ENCODE measurements around the gene APOC3.

GRCh38 chr11:116833816-116834534 lies 4.3 kb downstream of the APOC3 start:
- TF ChIP-seq CTCF (IDR thresholded peaks at IDR 0.05) (no peak), ELF4 (CRISPR knock-in tag; IDR thresholded peaks at IDR 0.05; ENCODE audit: low read depth) (no peak), AR (CRISPR knock-in tag; IDR thresholded peaks at IDR 0.05) (no peak)
- TF ChIP-seq, protein P1, sequence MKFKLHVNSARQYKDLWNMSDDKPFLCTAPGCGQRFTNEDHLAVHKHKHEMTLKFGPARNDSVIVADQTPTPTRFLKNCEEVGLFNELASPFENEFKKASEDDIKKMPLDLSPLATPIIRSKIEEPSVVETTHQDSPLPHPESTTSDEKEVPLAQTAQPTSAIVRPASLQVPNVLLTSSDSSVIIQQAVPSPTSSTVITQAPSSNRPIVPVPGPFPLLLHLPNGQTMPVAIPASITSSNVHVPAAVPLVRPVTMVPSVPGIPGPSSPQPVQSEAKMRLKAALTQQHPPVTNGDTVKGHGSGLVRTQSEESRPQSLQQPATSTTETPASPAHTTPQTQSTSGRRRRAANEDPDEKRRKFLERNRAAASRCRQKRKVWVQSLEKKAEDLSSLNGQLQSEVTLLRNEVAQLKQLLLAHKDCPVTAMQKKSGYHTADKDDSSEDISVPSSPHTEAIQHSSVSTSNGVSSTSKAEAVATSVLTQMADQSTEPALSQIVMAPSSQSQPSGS (CRISPR knock-in tag; IDR thresholded peaks at IDR 0.05; ENCODE audit: borderline replicate concordance, low read depth), result no peak
- TF ChIP-seq, protein P2, sequence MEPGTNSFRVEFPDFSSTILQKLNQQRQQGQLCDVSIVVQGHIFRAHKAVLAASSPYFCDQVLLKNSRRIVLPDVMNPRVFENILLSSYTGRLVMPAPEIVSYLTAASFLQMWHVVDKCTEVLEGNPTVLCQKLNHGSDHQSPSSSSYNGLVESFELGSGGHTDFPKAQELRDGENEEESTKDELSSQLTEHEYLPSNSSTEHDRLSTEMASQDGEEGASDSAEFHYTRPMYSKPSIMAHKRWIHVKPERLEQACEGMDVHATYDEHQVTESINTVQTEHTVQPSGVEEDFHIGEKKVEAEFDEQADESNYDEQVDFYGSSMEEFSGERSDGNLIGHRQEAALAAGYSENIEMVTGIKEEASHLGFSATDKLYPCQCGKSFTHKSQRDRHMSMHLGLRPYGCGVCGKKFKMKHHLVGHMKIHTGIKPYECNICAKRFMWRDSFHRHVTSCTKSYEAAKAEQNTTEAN (CRISPR knock-in tag; IDR thresholded peaks at IDR 0.05), result no peak

All from WTC11 (cell line).